Uterus (tissue), 4 donors: ENCODE results near the gene WDR91. TPM values are rescaled to one million over a fixed set of nuclear protein-coding genes. Genes with fewer than 3 reads are reported as not detected.

Experiments
- DNase-seq, 2 donors: peaks; one replicate each; pipeline ENCODE4 v3.0.0-alpha.2; 2019 to 2020
- H3K27ac ChIP-seq, 2 donors: fragments of 200-600 bp; sonication (generic); 1 replicate in 1 of 2; 2 replicates in 1 of 2; pipeline ENCODE4 v1.5.1; 2016 to 2018
- H3K27me3 ChIP-seq, 2 donors: fragments of 200-600 bp; sonication (generic); one replicate each; pipeline ENCODE4 v1.5.1; 2018 to 2019; ENCODE audit warnings: control low read depth in 1 of 2
- H3K36me3 ChIP-seq, 2 donors: fragments of 200-600 bp; sonication (generic); one replicate each; pipeline ENCODE4 v1.5.1; 2019; ENCODE audit warnings: control low read depth in 1 of 2
- H3K4me1 ChIP-seq, 2 donors: fragments of 200-600 bp; sonication (generic); one replicate each; pipeline ENCODE4 v1.5.1; 2018 to 2019; ENCODE audit warnings: control low read depth in 1 of 2
- H3K4me3 ChIP-seq, 2 donors: fragments of 200-600 bp; sonication (generic); 1 replicate in 1 of 2; 2 replicates in 1 of 2; pipeline ENCODE4 v1.5.1; 2018 to 2019; ENCODE audit warnings: mild to moderate bottlenecking in 1 of 2
- H3K9me3 ChIP-seq, 2 donors: fragments of 200-600 bp; sonication (generic); one replicate each; pipeline ENCODE4 v1.5.1; 2019; ENCODE audit warnings: control low read depth in 1 of 2
- CTCF ChIP-seq, 4 experiments: fragments of 200-600 bp in 2 of 4; fragments of 450-650 bp in 2 of 4; sonication (generic) in 2 of 4; IDR thresholded peaks; one replicate each; pipeline ENCODE4 v1.5.1; 2016 to 2019; ENCODE audit warnings: antibody characterized with exemption in 4 of 4, mild to moderate bottlenecking in 2 of 4, moderate library complexity in 1 of 4
- POLR2A ChIP-seq, 2 donors: fragments of 450-650 bp; IDR thresholded peaks; one replicate each; pipeline ENCODE4 v1.6.1; 2016; ENCODE audit warnings: antibody characterized with exemption in 2 of 2, mild to moderate bottlenecking in 1 of 2, moderate library complexity in 1 of 2
- intact Hi-C: fragments of 100-400 bp; cut with DNase I; formaldehyde crosslinking; loops from one replicate; pipeline ENCODE4 v1.15.1; 2023; ENCODE audit warnings: low total_unique reads
- total RNA-seq, 4 donors: library from RNA; depleted of rRNA in 3 of 4; stranded (reverse); fragments of >200 nt in 3 of 4; gene quantifications; one replicate each; pipeline versions ENCODE4 v1.1.0 to v1.2.4, GENCODE V29; 2014 to 2023
- donor health status: DM: yes; HTN: yes; CAD: no.

The WDR91 gene
- total RNA-seq, 4 donors from 2014 or later, result 11.8 to 33.2 (median 17.1) TPM

- Histone ChIP-seq H3K9me3 (no peaks in the 10 kb centered on the region), H3K36me3 (no peaks in the 10 kb centered on the region), H3K27me3 (no peaks in the 10 kb centered on the region), H3K27ac (no peak overlapping the region), H3K4me1 (no peaks in the 10 kb centered on the region), H3K4me3 (no peak overlapping the region)
- intact Hi-C loops, result no loop called here
- TF ChIP-seq POLR2A (IDR thresholded peaks at IDR 0.05), result no peak
- no peak for TF ChIP-seq CTCF (IDR thresholded peaks at IDR 0.05)
- no peak for DNase-seq
Observed at GRCh38 chr7:135247746-135248471, 36.6 kb upstream of the WDR91 start.

- DNase-seq, result no peak
- no peak for TF ChIP-seq POLR2A (IDR thresholded peaks at IDR 0.05)
- no peaks in the 10 kb centered on the region for H3K9me3 ChIP-seq
- intact Hi-C loops, result no loop called here
- H3K4me3 ChIP-seq, result no peak overlapping the region
- H3K4me1 ChIP-seq, result no peaks in the 10 kb centered on the region
- no peaks in the 10 kb centered on the region for H3K27me3 ChIP-seq
- no peak overlapping the region for H3K27ac ChIP-seq
- no peaks in the 10 kb centered on the region for H3K36me3 ChIP-seq
Observed at GRCh38 chr7:135246191-135246825, 35.0 kb upstream of the WDR91 start.

GRCh38 chr7:135245226-135246190 is 34.2 kb upstream of the WDR91 start:
- DNase-seq, result no peak
- Histone ChIP-seq H3K27me3 (no peaks in the 10 kb centered on the region), H3K36me3 (no peaks in the 10 kb centered on the region), H3K27ac (no peak overlapping the region), H3K9me3 (no peaks in the 10 kb centered on the region), H3K4me3 (no peak overlapping the region), H3K4me1 (no peaks in the 10 kb centered on the region)
- intact Hi-C loops, result no loop called here
- TF ChIP-seq POLR2A (IDR thresholded peaks at IDR 0.05), result no peak
- TF ChIP-seq CTCF (IDR thresholded peaks at IDR 0.05), result no peak

GRCh38 chr7:135242096-135242684 is 30.9 kb upstream of the WDR91 start:
- Histone ChIP-seq H3K36me3 (no peaks in the 10 kb centered on the region), H3K27ac (no peak overlapping the region), H3K4me3 (no peak overlapping the region), H3K9me3 (no peaks in the 10 kb centered on the region), H3K27me3 (no peaks in the 10 kb centered on the region), H3K4me1 (no peaks in the 10 kb centered on the region)
- no peak for TF ChIP-seq CTCF (IDR thresholded peaks at IDR 0.05)
- TF ChIP-seq POLR2A (IDR thresholded peaks at IDR 0.05), result no peak
- intact Hi-C loops, result no loop called here
- DNase-seq, result no peak

GRCh38 chr7:135240441-135240840 is 29.1 kb upstream of the WDR91 start:
- H3K9me3 ChIP-seq, result no peaks in the 10 kb centered on the region
- H3K27ac ChIP-seq, result no peak overlapping the region
- intact Hi-C loops, result no loop called here
- no peak overlapping the region for H3K4me3 ChIP-seq
- TF ChIP-seq POLR2A (IDR thresholded peaks at IDR 0.05), result no peak
- TF ChIP-seq CTCF (IDR thresholded peaks at IDR 0.05), result no peak
- no peaks in the 10 kb centered on the region for H3K27me3 ChIP-seq
- no peaks in the 10 kb centered on the region for H3K36me3 ChIP-seq
- DNase-seq, result no peak
- no peaks in the 10 kb centered on the region for H3K4me1 ChIP-seq
